Femur (tissue), 1 donor: ENCODE measurements around the gene SDSL.

ENCODE experiments used
- DNase-seq: peaks from one replicate; pipeline ENCODE4 v3.0.0-alpha.2; 2017

Gene SDSL

DNA sequence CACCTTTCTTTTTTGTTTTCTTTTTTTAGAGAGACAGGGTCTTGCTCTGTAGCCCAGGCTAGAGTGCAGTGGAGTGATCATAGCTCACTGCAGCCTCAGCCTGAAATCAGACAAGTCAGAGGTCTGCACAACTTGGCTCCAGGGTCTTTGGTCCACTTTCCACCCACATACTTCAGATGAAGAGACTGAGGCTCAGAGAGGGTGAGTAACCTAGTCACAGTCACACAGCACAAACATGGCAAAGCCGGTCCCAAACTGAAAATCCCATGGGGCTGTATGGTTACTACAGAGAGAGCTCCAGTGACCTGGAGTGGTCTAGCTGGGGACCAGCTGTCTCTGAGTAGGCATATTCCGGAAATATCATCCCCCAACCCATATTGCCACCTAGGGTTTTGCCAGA lies 30.3 kb downstream of the SDSL start:
- no peak for DNase-seq

DNA sequence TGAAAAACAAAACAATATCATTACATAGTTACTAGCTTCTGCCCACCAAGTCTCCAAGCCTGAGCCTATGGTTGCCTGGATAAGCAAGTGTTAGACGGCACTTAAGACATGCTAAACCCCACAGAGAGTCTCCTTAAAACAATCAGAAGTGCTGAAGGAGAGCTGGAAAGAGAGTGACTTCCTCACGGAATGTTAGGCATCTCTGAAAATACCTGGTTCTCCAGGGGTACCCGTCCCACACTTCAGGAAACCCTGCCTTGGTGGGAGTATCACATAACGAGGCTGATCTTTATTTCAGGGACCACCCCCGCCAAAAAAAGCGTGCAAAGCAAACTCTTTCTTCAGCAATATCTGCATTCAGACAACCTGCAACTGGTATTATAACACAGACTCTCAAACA lies 31.1 kb downstream of the SDSL start:
- DNase-seq = no peak

- no peak for DNase-seq
These were observed 34.0 kb downstream of the SDSL start for GRCh38 chr12:113456199-113456598.

- no peak for DNase-seq
These were observed 34.6 kb downstream of the SDSL start for GRCh38 chr12:113456761-113457160.

DNA sequence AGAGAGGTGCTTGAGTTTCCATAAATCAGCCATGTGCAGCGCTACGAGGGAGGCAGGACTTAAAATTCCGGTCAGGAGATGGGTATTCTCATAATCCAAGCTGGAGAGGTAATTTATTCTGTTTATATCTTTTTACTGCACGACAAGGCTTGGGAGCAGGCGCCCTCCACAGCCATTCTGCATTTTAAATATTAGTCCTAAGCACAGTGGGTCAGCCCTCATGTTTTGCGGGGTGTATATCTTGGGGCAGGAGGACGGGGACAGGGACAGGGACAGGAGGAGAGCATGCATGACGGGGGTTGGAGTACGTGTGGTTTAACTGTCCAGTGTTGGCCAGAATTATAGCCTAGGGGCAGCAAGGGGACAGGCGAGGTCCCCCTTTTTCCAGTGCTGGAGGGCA lies 35.0 kb downstream of the SDSL start:
- no peak for DNase-seq

DNA sequence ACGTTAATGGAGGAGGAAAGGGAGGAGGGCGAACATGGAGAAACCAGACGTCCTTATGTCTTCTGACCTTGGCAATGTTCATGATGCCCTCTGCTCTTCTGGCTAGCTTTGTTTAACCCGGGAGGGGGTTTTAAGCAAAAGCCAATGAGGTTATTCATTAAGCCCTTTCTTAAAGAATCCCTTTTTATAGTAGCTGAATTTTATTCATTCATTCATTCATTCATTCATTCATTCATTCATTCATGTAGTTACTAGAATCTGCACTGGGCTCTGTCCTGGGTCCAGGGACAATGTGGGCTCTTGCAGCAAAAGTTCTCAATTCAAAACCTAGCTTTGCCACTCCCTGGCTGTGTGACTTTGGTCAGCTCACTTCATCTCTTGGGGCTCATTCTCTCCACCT lies 35.5 kb downstream of the SDSL start:
- DNase-seq = no peak

GRCh38 chr12:113459981-113460380 lies 37.8 kb downstream of the SDSL start:
- DNase-seq = no peak

DNA sequence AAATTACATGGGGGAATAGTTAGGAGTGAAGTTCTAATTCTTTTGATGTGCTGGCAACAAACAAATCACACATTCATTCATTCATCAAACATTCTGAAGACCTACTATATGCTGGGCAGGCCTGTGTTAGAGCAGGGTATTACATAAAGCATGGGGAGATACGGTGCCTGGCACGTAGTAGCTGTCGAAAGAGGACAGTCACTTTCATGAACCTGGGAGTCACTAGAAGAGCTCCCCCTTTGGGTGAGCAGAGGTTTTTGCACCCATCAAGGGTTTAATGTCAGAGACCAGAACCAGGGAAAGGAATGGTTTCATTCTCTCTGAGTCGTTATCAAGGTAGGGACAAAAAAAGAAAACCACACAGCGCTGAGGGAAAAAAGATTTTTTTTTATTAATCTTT lies 39.5 kb downstream of the SDSL start:
- no peak for DNase-seq

- peak; percentile 78 for DNase-seq
These were observed 40.1 kb downstream of the SDSL start for GRCh38 chr12:113462117-113462774.

DNA sequence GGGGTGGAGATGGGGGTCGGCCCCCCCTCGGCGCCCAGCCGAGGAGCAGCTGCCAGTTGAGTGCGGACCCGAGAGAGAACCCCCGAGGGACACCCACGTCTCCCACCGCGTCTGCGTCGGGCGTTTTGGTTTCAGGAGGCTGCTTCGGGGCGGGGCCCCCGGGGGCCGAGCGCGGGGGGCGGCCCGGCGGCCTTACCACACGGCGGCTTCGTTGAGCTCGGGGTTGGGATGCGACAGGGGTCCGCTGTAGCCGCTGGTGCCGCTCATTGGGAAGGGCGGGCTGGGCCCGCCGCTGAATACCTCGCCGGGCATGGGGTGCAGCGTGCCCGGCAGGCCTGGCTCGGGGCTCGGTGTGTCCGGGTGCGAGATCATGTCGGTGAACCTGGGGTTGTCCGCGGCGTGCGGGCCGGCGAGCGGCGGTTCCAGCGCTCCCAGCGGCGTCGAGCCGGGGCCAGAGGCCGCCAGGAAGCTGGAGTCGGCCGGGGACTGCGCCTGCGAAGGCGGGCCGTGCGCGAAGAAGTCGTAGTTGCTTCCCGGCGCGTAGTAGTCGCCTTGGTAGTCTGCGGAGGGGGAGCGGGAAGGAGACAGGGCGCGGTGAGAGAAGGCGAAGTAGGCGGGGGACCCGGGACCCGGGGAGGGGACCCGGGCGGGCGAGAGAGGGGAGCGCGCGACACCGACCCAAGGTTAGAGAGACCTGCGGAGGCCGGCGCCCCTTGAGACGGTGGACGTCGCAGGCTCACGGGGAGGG lies 41.0 kb downstream of the SDSL start:
- no peak for DNase-seq

DNA sequence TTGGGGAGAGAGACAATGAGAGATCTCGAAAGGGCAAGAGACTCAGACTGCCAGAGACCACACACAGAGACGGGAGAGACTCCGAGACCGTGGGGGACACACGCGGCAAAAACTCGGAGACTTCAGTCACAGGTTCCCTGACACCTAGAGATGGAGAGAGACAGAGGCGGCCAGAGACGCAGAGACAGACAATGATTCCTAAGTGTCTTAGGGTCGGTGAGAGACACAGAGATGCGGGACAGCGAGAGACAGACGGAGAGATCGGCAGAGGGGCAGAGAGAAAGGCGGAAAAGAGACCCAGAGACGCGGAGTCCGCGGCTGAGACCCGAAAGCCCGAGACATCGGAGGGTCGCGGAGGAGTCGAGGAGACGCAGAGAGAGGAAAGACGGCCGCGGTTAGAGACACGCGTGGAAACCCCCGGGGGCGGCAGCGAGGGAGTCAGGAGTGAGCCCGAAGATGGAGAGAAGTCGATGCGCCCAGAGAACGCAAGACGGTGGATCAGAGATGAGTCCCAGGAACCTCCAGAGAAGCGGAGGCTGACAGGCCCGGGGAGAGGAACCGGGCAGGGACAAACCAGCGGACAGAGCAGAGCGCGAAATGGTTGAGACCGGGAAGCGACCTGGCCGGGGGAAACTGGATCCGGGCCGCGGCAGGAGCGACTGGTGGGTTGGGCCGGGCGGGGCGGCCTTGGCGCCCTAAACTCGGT lies 41.7 kb downstream of the SDSL start:
- no peak for DNase-seq

GRCh38 chr12:113464452-113464775 lies 42.2 kb downstream of the SDSL start:
- DNase-seq = no peak

- no peak for DNase-seq
These were observed 42.9 kb downstream of the SDSL start for GRCh38 chr12:113464852-113465719.

DNA sequence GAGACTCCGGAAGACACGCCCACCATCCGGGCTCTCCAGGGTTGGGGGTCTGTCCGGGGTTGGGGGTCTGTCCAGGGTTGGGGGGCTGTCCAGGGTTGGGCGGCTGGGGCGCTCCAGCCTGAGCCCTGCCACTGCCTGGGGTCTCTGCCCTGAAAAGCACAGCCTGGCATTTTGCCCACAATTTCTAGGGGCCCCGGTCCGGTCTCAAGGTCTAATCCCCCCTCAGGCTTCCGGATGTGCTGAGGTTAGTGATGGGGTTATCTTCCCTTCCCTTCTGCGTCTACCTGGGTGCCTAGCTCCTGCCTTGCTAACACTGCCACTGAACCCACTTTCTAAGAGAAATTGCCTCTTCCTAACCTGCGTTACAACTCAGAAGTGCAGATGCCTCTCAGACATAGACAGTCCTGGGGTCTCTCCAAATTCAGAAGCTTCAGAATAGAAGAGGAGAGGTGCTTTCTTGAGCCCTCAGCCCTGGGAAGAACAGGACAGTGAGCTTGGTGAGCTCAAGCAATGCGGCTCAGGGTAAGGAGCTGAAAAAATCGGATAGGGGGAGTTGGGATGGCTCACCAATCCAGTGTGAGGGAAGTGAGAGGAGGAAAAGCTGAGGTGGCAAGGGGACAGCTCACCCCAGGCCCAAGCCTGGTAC lies 43.8 kb downstream of the SDSL start:
- DNase-seq = no peak

DNA sequence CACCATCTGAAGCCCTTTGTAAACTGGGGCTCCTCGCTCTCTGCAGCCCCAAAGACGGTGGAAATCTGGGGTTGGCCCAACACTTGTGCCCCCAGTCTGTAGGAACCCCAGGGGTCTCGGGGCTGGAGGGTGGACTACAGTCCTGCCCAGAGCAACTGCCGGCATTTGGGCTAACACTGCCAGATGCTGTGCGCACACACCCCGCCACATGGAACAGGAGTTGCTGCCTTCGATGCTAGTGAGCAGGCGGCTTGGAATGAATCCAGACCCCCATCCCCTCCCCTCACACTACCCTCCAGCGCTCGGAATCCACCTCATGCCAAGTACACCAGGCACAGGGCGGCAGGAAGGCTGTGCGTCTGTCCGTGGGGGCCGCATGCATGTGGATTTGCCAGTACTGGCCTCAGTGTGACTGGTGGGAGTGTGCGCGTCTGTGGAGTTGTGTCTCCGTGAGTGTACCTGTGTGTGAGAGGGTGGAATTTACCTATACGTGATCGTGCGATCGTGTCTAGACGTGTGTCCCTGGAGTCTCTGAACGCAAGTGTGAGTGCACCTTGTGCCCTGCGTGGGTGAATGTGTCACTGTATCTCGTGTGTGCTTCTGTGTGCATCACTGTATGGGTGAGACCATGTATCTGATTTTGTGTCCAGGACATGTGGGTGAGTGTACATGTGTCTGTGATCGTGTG lies 44.4 kb downstream of the SDSL start:
- no peak for DNase-seq

DNA sequence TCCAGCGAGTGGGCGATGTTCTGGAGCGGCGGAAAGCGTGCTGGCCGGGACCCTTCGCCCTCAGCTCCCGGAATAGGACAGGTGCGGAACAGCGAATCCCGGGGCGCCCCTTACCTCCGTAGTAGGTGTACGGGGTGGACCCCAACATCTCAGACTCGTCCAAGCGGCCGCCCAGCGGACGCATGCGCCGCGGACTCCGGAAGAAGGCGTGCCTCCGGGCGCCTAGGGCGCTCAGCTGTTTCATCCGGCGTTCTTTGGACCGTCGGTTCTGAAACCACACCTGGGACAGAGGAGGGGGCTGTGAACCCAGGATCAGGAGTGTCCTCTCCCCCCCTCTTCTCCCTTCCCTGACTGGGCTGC lies 44.9 kb downstream of the SDSL start:
- no peak for DNase-seq

DNA sequence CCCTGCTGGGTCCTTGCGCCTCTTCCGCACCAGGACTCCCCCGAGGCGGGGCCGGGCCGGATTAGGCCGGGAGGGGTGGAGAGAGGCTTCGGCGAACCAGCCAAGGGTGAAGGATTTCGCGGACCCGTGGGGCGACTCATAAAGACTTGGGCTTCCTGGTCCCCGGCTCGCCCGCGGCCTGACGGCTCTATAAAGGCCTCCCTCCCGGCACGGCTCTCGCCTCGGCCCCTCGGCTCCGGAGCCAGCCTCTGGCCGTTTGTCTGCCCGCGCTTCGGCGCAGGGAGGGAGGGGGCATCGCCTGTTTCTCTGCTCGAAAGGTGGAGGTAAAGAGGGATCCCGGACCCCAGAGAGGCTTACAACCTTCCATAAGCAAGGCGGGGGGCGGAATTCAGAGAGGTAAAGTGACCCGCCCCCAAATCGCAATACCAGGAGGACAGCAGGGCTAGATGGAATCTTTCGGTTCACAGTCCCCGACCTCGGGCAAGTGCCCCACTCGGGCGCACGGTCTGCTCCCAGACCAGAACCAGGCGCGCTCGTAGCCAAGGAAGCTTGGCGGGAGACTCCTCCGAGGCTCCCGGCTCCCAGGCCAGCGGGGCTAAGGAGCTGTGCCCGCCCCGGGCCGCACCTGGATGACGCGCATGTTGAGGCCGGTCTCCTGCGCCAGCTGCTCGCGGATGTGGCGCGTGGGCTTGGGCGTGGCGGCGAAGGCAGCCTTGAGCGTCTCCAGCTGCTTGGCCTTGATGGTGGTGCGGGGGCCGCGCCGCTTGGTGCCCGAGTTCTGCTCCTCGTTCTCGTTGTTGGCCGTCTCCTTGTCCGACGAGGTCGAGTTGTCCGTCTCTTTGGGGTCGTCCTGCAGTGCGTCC lies 45.6 kb downstream of the SDSL start:
- no peak for DNase-seq

DNA sequence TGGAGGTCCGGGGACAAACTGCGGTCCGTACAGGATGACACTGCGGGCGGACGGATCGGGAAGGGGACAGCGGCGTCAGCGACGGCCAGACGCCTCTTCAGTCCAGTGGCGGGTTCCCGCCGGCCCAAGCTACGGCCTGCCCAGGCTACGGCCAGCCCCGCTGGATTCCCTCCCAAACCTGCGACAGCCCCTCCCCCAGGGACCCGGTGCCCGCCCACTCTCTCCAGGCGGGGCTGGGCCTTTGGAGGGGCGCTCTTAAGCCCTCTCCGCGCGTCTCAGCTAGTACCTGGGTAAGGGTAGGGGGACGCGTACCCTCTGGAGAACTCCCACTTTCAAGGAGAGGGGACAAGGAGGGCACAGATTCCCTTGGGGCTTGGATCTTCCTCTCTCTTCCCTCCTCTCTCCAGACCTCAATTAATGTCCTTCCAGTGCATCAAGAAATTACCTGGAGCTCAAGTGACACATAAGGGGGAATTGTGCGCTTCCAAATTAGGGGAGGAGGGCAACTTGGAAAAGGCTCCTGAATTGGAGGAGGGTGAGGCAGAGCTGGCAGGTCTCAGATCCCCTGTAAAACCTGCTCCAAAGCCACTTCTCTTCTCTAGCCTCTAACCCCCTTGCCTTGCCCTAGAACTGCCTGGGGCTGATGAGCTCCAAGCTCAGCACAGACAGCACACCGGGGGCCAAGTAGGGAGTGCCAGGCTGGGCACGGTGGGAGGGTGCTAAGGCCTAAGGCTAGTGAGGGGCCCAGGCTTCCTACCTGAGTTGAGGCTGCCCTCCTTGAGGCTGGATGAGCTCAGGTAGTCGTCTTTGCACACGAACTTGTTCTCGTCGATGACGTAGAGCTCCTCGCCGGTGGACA lies 46.4 kb downstream of the SDSL start:
- DNase-seq = no peak

- DNase-seq = no peak
These were observed 47.2 kb downstream of the SDSL start for GRCh38 chr12:113469224-113469948.
